PFSK-1 (cell line): ENCODE measurements around the gene FCF1.

Experiments
- FOXP2 ChIP-seq: optimal IDR thresholded peaks from 2 replicates; pipeline ENCODE3; 2011; ENCODE audit warnings: borderline replicate concordance, control low read depth, inconsistent platforms; ENCODE audit not compliant: insufficient read depth; ENCODE audit errors: extremely low read length, extremely low read depth
- POLR2AphosphoS5 ChIP-seq: IDR thresholded peaks from 2 replicates; pipeline ENCODE4 v1.6.1; 2012; ENCODE audit warnings: low read depth, mild to moderate bottlenecking, control low read depth, low read length, moderate library complexity
- REST ChIP-seq, 2 experiments: IDR thresholded peaks; 2 replicates each; pipeline versions ENCODE4 v1.6.1 to v1.8.0; 2011 to 2012; ENCODE audit warnings: low read depth in 2 of 2, low read length in 2 of 2, control low read depth in 1 of 2, inconsistent platforms in 1 of 2, mild to moderate bottlenecking in 1 of 2, moderate library complexity in 1 of 2; ENCODE audit not compliant: insufficient read depth in 1 of 2
- SIN3A ChIP-seq: IDR thresholded peaks from 2 replicates; pipeline ENCODE4 v1.6.1; 2012; ENCODE audit warnings: mild to moderate bottlenecking, low read length, moderate library complexity, borderline replicate concordance; ENCODE audit not compliant: insufficient read depth
- TAF1 ChIP-seq: IDR thresholded peaks from 2 replicates; pipeline ENCODE4 v1.6.1; 2012; ENCODE audit warnings: low read length, control low read depth, borderline replicate concordance; ENCODE audit not compliant: insufficient read depth

FCF1 gene

GRCh38 chr14:74735125-74735524 is 22.2 kb downstream of the FCF1 start:
- no peak for TF ChIP-seq POLR2AphosphoS5
- no peak for TF ChIP-seq REST (IDR thresholded peaks at IDR 0.05; ENCODE audit: insufficient read depth in 1 of 2, low read depth in 2 of 2, low read length in 2 of 2)
- no peak for TF ChIP-seq TAF1
- TF ChIP-seq SIN3A: no peak
- TF ChIP-seq FOXP2: no peak

GRCh38 chr14:74737753-74738325 is 24.9 kb downstream of the FCF1 start:
- TF ChIP-seq POLR2AphosphoS5 (no peak), FOXP2 (no peak), REST (IDR thresholded peaks at IDR 0.05; ENCODE audit: insufficient read depth in 1 of 2, low read depth in 2 of 2, low read length in 2 of 2) (no peak), SIN3A (no peak), TAF1 (no peak)

DNA sequence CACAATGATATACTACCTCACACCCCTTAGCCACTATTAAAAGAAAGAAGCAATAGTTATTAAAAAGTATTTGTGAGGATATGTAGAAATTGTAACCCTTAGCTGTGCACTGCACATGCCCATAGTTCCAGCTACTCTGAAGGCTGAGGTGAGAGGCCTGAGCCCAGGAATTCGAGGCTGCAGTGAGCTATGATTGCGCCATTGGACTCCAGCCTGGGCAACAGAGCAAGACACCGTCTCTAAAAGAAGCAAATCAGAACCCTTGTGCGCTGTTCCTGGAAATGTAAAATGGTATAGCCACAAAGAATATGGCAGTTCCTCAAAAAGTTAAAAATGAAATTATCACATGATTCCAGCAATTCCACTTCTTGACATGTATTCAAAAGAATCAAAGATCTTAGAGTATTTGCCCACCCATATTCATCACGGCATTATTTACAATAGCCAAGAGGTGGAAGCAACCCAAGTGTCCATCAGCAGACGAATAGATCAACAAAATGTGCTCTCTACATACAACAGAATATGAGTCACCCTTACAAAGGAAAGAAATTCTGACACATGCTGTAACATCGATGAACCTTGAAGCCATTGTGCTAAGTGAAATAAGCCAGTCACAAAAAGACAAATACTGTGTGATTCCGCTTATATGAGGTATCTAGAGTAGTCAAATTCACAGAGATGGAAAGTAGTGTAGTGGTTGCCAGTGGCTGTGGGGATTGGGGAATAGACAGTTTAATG is 26.5 kb downstream of the FCF1 start:
- no peak for TF ChIP-seq FOXP2
- TF ChIP-seq TAF1: no peak
- no peak for TF ChIP-seq SIN3A
- TF ChIP-seq REST (IDR thresholded peaks at IDR 0.05; ENCODE audit: insufficient read depth in 1 of 2, low read depth in 2 of 2, low read length in 2 of 2): no peak
- no peak for TF ChIP-seq POLR2AphosphoS5

DNA sequence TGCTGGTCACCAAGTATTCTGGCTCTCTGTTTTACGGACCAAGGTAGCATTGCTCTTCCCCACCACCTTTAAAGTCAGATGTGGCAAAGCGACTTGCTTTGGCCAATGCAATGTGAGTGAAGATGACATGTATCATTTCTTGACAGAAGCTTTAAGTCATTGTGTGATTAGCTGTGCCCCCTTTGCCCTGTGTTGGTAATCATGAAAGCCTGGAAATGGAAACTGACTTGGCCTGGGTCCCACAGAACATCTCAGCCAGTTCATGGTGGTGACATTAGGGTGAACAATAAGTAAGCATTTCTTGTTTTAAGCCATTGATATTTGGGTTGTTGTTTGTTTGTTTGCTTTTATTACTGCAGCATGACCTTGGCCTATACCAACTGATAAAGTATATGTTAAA is 34.3 kb downstream of the FCF1 start:
- TF ChIP-seq POLR2AphosphoS5: no peak
- no peak for TF ChIP-seq REST (IDR thresholded peaks at IDR 0.05; ENCODE audit: insufficient read depth in 1 of 2, low read depth in 2 of 2, low read length in 2 of 2)
- TF ChIP-seq SIN3A: no peak
- no peak for TF ChIP-seq FOXP2
- TF ChIP-seq TAF1: no peak

- TF ChIP-seq REST (IDR thresholded peaks at IDR 0.05; ENCODE audit: insufficient read depth in 1 of 2, low read depth in 2 of 2, low read length in 2 of 2): no peak
- no peak for TF ChIP-seq SIN3A
- TF ChIP-seq TAF1: no peak
- no peak for TF ChIP-seq POLR2AphosphoS5
- TF ChIP-seq FOXP2: no peak
Measured at GRCh38 chr14:74754157-74754556, 41.2 kb downstream of the FCF1 start.
